Spleen (tissue), 7 donors: ENCODE measurements around the gene RNF224.

Source experiments
- POLR2A ChIP-seq, 3 donors: fragments of 450-650 bp; IDR thresholded peaks; one replicate each; pipeline ENCODE4 v1.5.1; 2017; ENCODE audit warnings: antibody characterized with exemption in 3 of 3, mild to moderate bottlenecking in 1 of 3
- POLR2AphosphoS5 ChIP-seq, 3 donors: sonication (generic); formaldehyde crosslinking; IDR thresholded peaks; one replicate each; pipeline ENCODE4 v1.5.1; 2017; ENCODE audit warnings: antibody characterized with exemption in 3 of 3
- TF ChIP-seq, protein P1 (sequence below), 11 experiments: fragments of 200-600 bp in 7 of 11; fragments of 450-650 bp in 4 of 11; sonication (generic) in 4 of 11; IDR thresholded peaks in 8 of 11; conservative IDR thresholded peaks in 3 of 11; 1 replicate in 7 of 11; 2 replicates in 4 of 11; pipeline versions ENCODE4 v1.4.0 to v1.8.0; 2016 to 2021; ENCODE audit warnings: antibody characterized with exemption in 11 of 11, inconsistent platforms in 4 of 11, mild to moderate bottlenecking in 1 of 11
- donor health status: DM: no; HTN: no; CAD: no; lungs with moderate emphysema.
- donor health status: DM: no; HTN: no; CAD: no.
- donor health status: DM: no; HTN: no; CAD: no.

DNA sequence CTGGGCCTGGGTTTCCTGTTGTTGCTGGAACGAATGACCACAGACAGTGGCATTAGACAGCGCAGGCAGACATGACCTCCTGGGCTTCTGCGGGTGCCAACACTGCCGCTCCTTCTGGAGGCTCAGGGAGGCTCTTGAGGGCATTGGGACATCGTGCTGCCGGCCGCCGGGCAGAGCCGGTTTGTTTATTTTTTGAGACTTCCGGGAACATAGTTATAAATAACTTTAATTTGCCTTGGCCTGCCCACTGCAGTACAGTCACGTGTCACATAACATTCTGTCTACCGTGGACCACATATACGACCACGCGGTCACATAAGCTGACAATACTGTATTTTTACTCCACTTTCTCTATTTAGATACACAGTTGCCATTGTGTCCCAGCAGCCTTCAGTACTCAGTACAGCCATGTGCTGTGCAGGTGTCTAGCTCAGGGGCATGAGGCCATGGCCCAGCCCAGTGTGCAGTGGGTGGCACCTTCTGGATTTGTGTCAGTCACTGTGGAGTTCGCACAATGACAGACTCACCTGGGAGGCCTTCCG, 42.0 kb downstream of the RNF224 start:
- TF ChIP-seq, protein P1, sequence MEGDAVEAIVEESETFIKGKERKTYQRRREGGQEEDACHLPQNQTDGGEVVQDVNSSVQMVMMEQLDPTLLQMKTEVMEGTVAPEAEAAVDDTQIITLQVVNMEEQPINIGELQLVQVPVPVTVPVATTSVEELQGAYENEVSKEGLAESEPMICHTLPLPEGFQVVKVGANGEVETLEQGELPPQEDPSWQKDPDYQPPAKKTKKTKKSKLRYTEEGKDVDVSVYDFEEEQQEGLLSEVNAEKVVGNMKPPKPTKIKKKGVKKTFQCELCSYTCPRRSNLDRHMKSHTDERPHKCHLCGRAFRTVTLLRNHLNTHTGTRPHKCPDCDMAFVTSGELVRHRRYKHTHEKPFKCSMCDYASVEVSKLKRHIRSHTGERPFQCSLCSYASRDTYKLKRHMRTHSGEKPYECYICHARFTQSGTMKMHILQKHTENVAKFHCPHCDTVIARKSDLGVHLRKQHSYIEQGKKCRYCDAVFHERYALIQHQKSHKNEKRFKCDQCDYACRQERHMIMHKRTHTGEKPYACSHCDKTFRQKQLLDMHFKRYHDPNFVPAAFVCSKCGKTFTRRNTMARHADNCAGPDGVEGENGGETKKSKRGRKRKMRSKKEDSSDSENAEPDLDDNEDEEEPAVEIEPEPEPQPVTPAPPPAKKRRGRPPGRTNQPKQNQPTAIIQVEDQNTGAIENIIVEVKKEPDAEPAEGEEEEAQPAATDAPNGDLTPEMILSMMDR (IDR thresholded peaks at IDR 0.05 in 8 of 11, conservative IDR thresholded peaks at IDR 0.05 in 3 of 11) = no peak
- peak; percentile 47 to 72 (median 66) for TF ChIP-seq POLR2AphosphoS5 (IDR thresholded peaks at IDR 0.05)
- TF ChIP-seq POLR2A (IDR thresholded peaks at IDR 0.05) = no peak
